GM18505 (cell line): Measurements from ENCODE around the gene UCHL3.

Source experiments
- ATAC-seq: cut with Tn5 transposase; IDR thresholded peaks from one replicate; pipeline ENCODE4 v1.9.1; 2021; ENCODE audit not compliant: unreplicated experiment
- POLR2A ChIP-seq: IDR thresholded peaks from 4 replicates; pipeline ENCODE4 v1.6.1; 2011; ENCODE audit warnings: borderline replicate concordance; ENCODE audit not compliant: insufficient read depth, insufficient read length; ENCODE audit errors: extremely low read depth

Gene UCHL3

GRCh38 chr13:75549262-75550158, at the start of gene UCHL3:
UCHL3 (plus strand) TSS chr13:75549791; CDS start chr13:75549821, 30 bp downstream.
- peak; percentile 97 for ATAC-seq
- TF ChIP-seq POLR2A = peak; percentile 92

- TF ChIP-seq POLR2A = no peak
Observed at GRCh38 chr13:75505327-75505726, 44.3 kb upstream of the UCHL3 start.

GRCh38 chr13:75506018-75506417, 43.6 kb upstream of the UCHL3 start:
- TF ChIP-seq POLR2A = no peak

More at GRCh38 chr13:75505327-75505726, 44.3 kb upstream of the UCHL3 start:
- ATAC-seq = no peak

GRCh38 chr13:75507027-75508001, 42.3 kb upstream of the UCHL3 start:
- no peak for ATAC-seq
- TF ChIP-seq POLR2A = no peak

More at GRCh38 chr13:75506018-75506417, 43.6 kb upstream of the UCHL3 start:
- no peak for ATAC-seq

- no peak for TF ChIP-seq POLR2A
- no peak for ATAC-seq
Observed at GRCh38 chr13:75508002-75508548, 41.5 kb upstream of the UCHL3 start.

- no peak for ATAC-seq
- TF ChIP-seq POLR2A = no peak
Observed at GRCh38 chr13:75511051-75511625, 38.5 kb upstream of the UCHL3 start.

GRCh38 chr13:75512253-75512652, 37.3 kb upstream of the UCHL3 start:
- peak; percentile 84 for ATAC-seq
- no peak for TF ChIP-seq POLR2A

- TF ChIP-seq POLR2A = no peak
- ATAC-seq = no peak
Observed at GRCh38 chr13:75513271-75513670, 36.3 kb upstream of the UCHL3 start.

GRCh38 chr13:75514080-75514995, 35.3 kb upstream of the UCHL3 start:
- peak; percentile 34 for ATAC-seq

GRCh38 chr13:75518439-75519088, 31.0 kb upstream of the UCHL3 start:
- no peak for ATAC-seq
- no peak for TF ChIP-seq POLR2A

More at GRCh38 chr13:75514080-75514995, 35.3 kb upstream of the UCHL3 start:
- no peak for TF ChIP-seq POLR2A

- ATAC-seq = no peak
- TF ChIP-seq POLR2A = no peak
Observed at GRCh38 chr13:75521956-75522355, 27.6 kb upstream of the UCHL3 start.

GRCh38 chr13:75530549-75530961, 19.0 kb upstream of the UCHL3 start:
- no peak for ATAC-seq
- TF ChIP-seq POLR2A = no peak

GRCh38 chr13:75533861-75534260, 15.7 kb upstream of the UCHL3 start:
- no peak for ATAC-seq
- TF ChIP-seq POLR2A = no peak
